Heart right ventricle (tissue), 16 donors: Measurements from ENCODE around the gene WWOX. TPM values are rescaled to one million over a fixed set of nuclear protein-coding genes. Genes with fewer than 3 reads are reported as not detected.

Experiments
- ATAC-seq, 8 donors: fragments of 200-7000 bp; cut with Tn5 transposase; one replicate each; pipeline ENCODE4 v1.9.1; 2020; ENCODE audit warnings: mild to moderate bottlenecking in 8 of 8, moderate library complexity in 8 of 8, moderate number of reproducible peaks in 1 of 8
- DNase-seq, 2 donors: peaks; one replicate each; pipeline ENCODE4 v3.0.0-alpha.2; 2020
- H3K27ac ChIP-seq, 10 donors: fragments of 200-600 bp; sonication (generic) in 2 of 10; one replicate each; pipeline versions ENCODE4 v1.5.0 to v1.8.0; 2020 to 2022; ENCODE audit warnings: mild to moderate bottlenecking in 3 of 10
- H3K27me3 ChIP-seq, 7 donors: fragments of 200-600 bp; one replicate each; pipeline ENCODE4 v1.8.0; 2021 to 2022; ENCODE audit warnings: mild to moderate bottlenecking in 2 of 7
- H3K36me3 ChIP-seq, 9 donors: fragments of 200-600 bp; sonication (generic) in 1 of 9; one replicate each; pipeline versions ENCODE4 v1.5.0 to v1.8.0; 2020 to 2022; ENCODE audit warnings: mild to moderate bottlenecking in 2 of 9
- H3K4me1 ChIP-seq, 9 donors: fragments of 200-600 bp; sonication (generic) in 1 of 9; one replicate each; pipeline versions ENCODE4 v1.5.0 to v1.8.0; 2020 to 2022; ENCODE audit warnings: mild to moderate bottlenecking in 4 of 9
- H3K4me3 ChIP-seq, 10 donors: fragments of 200-600 bp; sonication (generic) in 2 of 10; one replicate each; pipeline versions ENCODE4 v1.5.0 to v1.8.0; 2020 to 2022; ENCODE audit warnings: mild to moderate bottlenecking in 7 of 10, moderate library complexity in 2 of 10
- H3K9me3 ChIP-seq, 11 donors: fragments of 200-600 bp in 10 of 11; sonication (generic) in 2 of 11; one replicate each; pipeline versions ENCODE4 v1.5.0 to v1.8.0; 2013 to 2022; ENCODE audit warnings: mild to moderate bottlenecking in 2 of 11, control low read depth in 1 of 11, moderate library complexity in 1 of 11
- WGBS, 2 donors: extraction: QIAGEN DNeasy Blood & Tissue Kit; methylation state at CpG; one replicate each; pipeline ENCODE4 v1.1.7; 2013; ENCODE audit warnings: inconsistent platforms in 1 of 2; 5-methylcytosine and 5-hydroxymethylcytosine counted together
- intact Hi-C, 10 donors: fragments of 100-400 bp; cut with DNase I; formaldehyde crosslinking; loops; one replicate each; pipeline versions ENCODE4 v1.11.1 to v1.14.2; 2022
- polyA plus RNA-seq, 2 donors: library from polyadenylated mRNA; stranded (reverse); fragments of 200-250 nt; gene quantifications; one replicate each; pipeline ENCODE4 v1.2.3, GENCODE V29; 2013
- total RNA-seq, 10 donors: library from RNA; stranded (reverse); fragmentation: NEBNext Ultra II Directional in 3 of 10; extraction: Animal tissue kit (Norgen Biotek cat#: 25700) in 3 of 10; gene quantifications; one replicate each; pipeline versions ENCODE4 v1.2.1 to v1.2.4, GENCODE V29; 2021 to 2023
- TF ChIP-seq, protein P1 (sequence below), 9 donors: fragments of 200-600 bp; sonication (generic) in 2 of 9; IDR thresholded peaks; one replicate each; pipeline versions ENCODE4 v1.5.0 to v1.8.0; 2021 to 2022; ENCODE audit warnings: antibody characterized with exemption in 9 of 9, mild to moderate bottlenecking in 5 of 9, moderate library complexity in 1 of 9
- donor health status: Arrhythmogenic right ventricular cardiomyopathy.
- donor health status: ischemic (EF 13 %, LVEDD 7.1; RV severe dilation, severe dysfunction).
- donor health status: healthy with polysubstance abuse.
- donor health status: DM: no; HTN: yes; CAD: no.
- donor health status: DM: no; HTN: no; CAD: no.
- donor health status: ischemic (EF 25% LVEDD 6.9; RV normal size, moderate dysfunction).
- donor health status: ischemic (EF 25% LVEDD 5.7; RV mildly dilated, moderate dysfunction).
- donor health status: healthy.
- donor health status: DM: yes; HTN: yes; CAD: no.
- donor health status: Ischemic cardiomyopathy.
- donor health status: ischemic (EF 35%, LVEDD 5.7; RV mildly dilated, moderate dysfunction).
- donor health status: nonischemic (EF 11% LVEDD 7.7; RV severe dilation, severe dysfunction).
- donor health status: DM: yes; HTN: yes; CAD: no.
- donor health status: PGD.
- donor health status: ischemic (EF 29% LVEDD 5.4; RV normal size, mild dysfunction).
- donor health status: nonischemic (EF 23%, LVEDD 6.1; RV moderate dilation, normal function).

Gene WWOX
- total and polyA plus RNA-seq, 12 donors: 4.9 to 15.0 (median 9.9) TPM

DNA sequence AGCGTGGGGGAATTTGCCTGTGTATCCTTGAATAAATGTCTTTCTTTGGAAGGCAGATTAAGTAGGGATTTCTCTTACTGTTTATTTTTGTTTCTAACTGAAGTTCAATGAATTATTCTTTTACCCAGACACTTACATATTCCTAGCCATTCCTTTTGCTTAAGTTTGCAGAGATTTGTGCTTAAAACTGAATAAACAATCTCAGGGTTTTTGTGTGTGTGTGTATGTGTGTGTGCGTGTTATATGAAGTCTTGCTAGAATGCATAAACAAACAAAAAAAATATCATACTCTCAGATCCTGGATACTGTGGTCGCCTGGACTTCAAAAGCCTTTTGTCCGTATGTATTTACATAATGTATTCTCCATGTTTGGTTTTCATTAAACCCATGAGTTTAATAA lies 828.3 kb downstream of the WWOX start:
- no peaks in the 10 kb centered on the region for H3K36me3 ChIP-seq
- H3K27ac ChIP-seq: no peak overlapping the region
- no peak overlapping the region for H3K4me3 ChIP-seq
- TF ChIP-seq, protein P1, sequence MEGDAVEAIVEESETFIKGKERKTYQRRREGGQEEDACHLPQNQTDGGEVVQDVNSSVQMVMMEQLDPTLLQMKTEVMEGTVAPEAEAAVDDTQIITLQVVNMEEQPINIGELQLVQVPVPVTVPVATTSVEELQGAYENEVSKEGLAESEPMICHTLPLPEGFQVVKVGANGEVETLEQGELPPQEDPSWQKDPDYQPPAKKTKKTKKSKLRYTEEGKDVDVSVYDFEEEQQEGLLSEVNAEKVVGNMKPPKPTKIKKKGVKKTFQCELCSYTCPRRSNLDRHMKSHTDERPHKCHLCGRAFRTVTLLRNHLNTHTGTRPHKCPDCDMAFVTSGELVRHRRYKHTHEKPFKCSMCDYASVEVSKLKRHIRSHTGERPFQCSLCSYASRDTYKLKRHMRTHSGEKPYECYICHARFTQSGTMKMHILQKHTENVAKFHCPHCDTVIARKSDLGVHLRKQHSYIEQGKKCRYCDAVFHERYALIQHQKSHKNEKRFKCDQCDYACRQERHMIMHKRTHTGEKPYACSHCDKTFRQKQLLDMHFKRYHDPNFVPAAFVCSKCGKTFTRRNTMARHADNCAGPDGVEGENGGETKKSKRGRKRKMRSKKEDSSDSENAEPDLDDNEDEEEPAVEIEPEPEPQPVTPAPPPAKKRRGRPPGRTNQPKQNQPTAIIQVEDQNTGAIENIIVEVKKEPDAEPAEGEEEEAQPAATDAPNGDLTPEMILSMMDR (IDR thresholded peaks at IDR 0.05): no peak
- DNase-seq: no peak
- H3K27me3 ChIP-seq: no peaks in the 10 kb centered on the region
- H3K9me3 ChIP-seq: peaks cover 0 to under 1% (median 0%) of the 10 kb centered on the region in 11 donors
- H3K4me1 ChIP-seq: no peaks in the 10 kb centered on the region
- intact Hi-C loops: loop anchor here in 4 of 10 donors (5.0 to 10.0 kb wide), 2 partner anchors 675 to 677 kb away; partner anchors contain the start of gene MAF (in 4 of the 4)
- ATAC-seq: no peak
- 92 to 93% methylated on average over 4 of the region's 4 CpGs for whole genome bisulfite sequencing, 2 donors

- Histone ChIP-seq H3K36me3 (no peaks in the 10 kb centered on the region), H3K27me3 (no peaks in the 10 kb centered on the region), H3K4me3 (no peak overlapping the region), H3K9me3 (no peaks in the 10 kb centered on the region), H3K27ac (no peak overlapping the region), H3K4me1 (no peaks in the 10 kb centered on the region)
- no peak for ATAC-seq
- intact Hi-C loops: loop anchor here in 4 of 10 donors (5.0 to 10.0 kb wide), 2 partner anchors 672 to 675 kb away; partner anchors contain the start of gene MAF (in 4 of the 4)
- DNase-seq: no peak
- WGBS, 2 donors: 82 to 83% methylated on average over 7 of the region's 7 CpGs
- TF ChIP-seq, protein P1 (IDR thresholded peaks at IDR 0.05): no peak
These were observed 830.4 kb downstream of the WWOX start for GRCh38 chr16:78929841-78930240.

DNA sequence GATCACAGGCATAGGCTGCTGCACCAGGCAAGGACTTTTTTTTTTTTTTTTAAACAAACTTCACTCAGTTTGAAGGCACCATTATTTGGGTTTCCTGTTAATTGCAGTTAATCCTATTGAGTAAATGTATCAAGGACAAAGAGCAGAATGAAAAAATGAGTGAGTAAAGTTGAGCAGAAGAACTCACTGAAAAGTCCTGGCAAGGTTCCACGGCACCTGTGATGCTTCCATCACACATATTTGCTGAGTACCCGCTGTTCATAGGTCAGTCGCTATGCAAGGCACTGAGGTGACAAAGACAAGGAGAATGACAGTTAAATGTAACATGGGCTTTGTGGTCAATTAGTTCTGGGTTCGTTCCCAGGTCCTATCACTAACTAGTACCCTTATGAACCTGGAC lies 831.1 kb downstream of the WWOX start:
- 88 to 93% methylated on average over 4 of the region's 4 CpGs for WGBS, 2 donors
- Histone ChIP-seq H3K27me3 (no peaks in the 10 kb centered on the region), H3K36me3 (no peaks in the 10 kb centered on the region), H3K27ac (no peak overlapping the region), H3K4me3 (no peak overlapping the region), H3K4me1 (no peaks in the 10 kb centered on the region), H3K9me3 (no peaks in the 10 kb centered on the region)
- intact Hi-C loops: no loop called here
- ATAC-seq (no peak), DNase-seq (no peak)
- TF ChIP-seq, protein P1 (IDR thresholded peaks at IDR 0.05): no peak

- WGBS, 2 donors: 94 to 98% methylated on average over 2 of the region's 2 CpGs
- H3K36me3 ChIP-seq: no peaks in the 10 kb centered on the region
- ATAC-seq (no peak), DNase-seq (no peak)
- H3K4me1 ChIP-seq: no peaks in the 10 kb centered on the region
- no peaks in the 10 kb centered on the region for H3K27me3 ChIP-seq
- H3K4me3 ChIP-seq: no peak overlapping the region
- no peaks in the 10 kb centered on the region for H3K9me3 ChIP-seq
- intact Hi-C loops: no loop called here
- TF ChIP-seq, protein P1 (IDR thresholded peaks at IDR 0.05): no peak
- H3K27ac ChIP-seq: no peak overlapping the region
These were observed 831.8 kb downstream of the WWOX start for GRCh38 chr16:78931267-78931666.
